ENCODE results near the gene PDCD2L. TPM values are rescaled to one million over a fixed set of nuclear protein-coding genes. Genes with fewer than 3 reads are reported as not detected.

The PDCD2L gene
- total RNA-seq, 1 experiment from 2014 or later = 33.2 TPM

DNA sequence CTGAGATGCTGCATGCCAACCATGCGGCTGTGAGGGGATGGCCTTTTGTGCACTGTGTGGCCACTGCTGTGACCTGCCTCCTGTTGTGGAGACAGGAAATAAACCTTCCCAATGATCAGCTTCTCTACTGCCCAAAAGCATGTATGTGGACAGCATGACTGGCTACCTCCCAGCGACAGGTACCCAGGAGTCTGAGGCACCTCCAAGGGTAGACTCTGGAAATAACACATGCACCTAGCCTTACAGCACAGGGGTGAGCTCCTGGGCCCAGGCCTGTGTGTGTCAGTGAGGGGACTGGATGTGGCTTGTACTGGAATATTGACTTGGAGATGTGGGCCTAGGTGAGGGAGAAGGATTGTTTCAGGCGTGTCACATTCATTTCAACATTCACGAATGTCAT is 46.8 kb upstream of the PDCD2L start:
- Histone ChIP-seq H3K9me3 (no peaks in the 10 kb centered on the region), H3K4me3 (ENCODE audit: low read depth, low read length) (no peak overlapping the region), H3K4me1 (peaks cover 15% of the 10 kb centered on the region), H3K27me3 (replicated peaks; ENCODE audit: control insufficient read depth, insufficient read depth, low read length) (no peaks in the 10 kb centered on the region), H3K36me3 (ENCODE audit: control insufficient read depth, insufficient read depth, low read length) (peaks cover 2% of the 10 kb centered on the region; the same call in 1 of the 2 replicates)
- no TSS peak for BruUV-seq (replicated peaks)
- peak overlapping the region; percentile 4 for H3K4me3 Mint-ChIP-seq (ENCODE audit: unreplicated experiment)
- TF ChIP-seq, protein P1, sequence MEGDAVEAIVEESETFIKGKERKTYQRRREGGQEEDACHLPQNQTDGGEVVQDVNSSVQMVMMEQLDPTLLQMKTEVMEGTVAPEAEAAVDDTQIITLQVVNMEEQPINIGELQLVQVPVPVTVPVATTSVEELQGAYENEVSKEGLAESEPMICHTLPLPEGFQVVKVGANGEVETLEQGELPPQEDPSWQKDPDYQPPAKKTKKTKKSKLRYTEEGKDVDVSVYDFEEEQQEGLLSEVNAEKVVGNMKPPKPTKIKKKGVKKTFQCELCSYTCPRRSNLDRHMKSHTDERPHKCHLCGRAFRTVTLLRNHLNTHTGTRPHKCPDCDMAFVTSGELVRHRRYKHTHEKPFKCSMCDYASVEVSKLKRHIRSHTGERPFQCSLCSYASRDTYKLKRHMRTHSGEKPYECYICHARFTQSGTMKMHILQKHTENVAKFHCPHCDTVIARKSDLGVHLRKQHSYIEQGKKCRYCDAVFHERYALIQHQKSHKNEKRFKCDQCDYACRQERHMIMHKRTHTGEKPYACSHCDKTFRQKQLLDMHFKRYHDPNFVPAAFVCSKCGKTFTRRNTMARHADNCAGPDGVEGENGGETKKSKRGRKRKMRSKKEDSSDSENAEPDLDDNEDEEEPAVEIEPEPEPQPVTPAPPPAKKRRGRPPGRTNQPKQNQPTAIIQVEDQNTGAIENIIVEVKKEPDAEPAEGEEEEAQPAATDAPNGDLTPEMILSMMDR (IDR thresholded peaks at IDR 0.05; ENCODE audit: insufficient read depth in 1 of 2, low read depth in 1 of 2, low read length in 1 of 2, severe bottlenecking in 1 of 2, unreplicated experiment in 1 of 2) = no peak
- no peak for DNase-seq
- H3K9me3 Mint-ChIP-seq (ENCODE audit: unreplicated experiment) = no peaks in the 10 kb centered on the region
- peaks cover 19% of the 10 kb centered on the region for H3K4me1 Mint-ChIP-seq (ENCODE audit: low read depth, unreplicated experiment)
- intact Hi-C loops (cut with micrococcal nuclease; ENCODE audit: unreplicated experiment) = no loop called here
- peaks cover 32% of the 10 kb centered on the region for H3K36me3 Mint-ChIP-seq (ENCODE audit: insufficient read depth, unreplicated experiment)
- H3K27ac Mint-ChIP-seq (ENCODE audit: unreplicated experiment) = no peak overlapping the region
- CTCF ChIA-PET = no interaction called here
- POLR2A ChIA-PET = no interaction called here
- H3K27me3 Mint-ChIP-seq (ENCODE audit: insufficient read depth, unreplicated experiment) = no peaks in the 10 kb centered on the region

DNA sequence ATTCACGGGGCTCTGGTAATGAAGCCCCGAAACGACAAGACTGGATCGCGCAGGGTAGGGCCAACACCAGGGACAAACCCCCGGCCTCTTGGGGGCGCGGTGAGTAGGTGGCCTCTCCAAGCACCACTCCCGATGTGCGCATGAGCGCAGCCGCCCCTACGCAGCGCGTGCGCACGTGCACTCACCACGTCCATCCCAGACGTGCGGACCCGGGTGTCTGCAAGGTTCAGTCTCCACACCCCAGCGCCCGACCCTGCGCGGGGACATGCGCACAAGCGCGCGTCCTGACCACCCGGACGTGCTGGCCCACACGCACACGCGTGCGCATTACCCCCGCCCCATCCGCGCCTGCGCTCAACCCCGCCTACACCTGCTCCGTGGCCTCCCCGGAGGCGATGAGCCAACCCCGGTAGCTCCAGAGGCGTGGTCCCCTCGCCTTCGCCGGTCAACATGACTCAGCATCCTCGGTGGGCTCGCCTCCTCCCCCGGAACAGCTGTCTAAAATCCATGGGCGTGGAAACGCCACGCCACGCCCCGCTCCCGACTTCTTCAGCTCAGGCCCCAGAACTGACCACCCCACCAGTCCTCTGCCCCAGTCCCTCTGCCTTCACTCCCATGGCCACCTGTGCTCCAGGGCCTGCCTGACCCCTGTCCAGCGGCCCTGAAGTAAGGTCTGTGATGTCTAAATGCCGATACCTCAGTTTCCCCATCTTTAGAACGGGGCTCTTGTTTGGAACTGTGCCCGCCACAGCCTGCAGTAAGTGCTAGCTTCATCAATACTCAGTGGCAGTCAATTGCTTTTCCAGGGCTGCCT is 44.9 kb upstream of the PDCD2L start:
- peak overlapping the region; percentile 91 for H3K27ac Mint-ChIP-seq (ENCODE audit: unreplicated experiment)
- peaks cover 26% of the 10 kb centered on the region for H3K4me1 Mint-ChIP-seq (ENCODE audit: low read depth, unreplicated experiment)
- H3K27me3 ChIP-seq (replicated peaks; ENCODE audit: control insufficient read depth, insufficient read depth, low read length) = no peaks in the 10 kb centered on the region
- BruUV-seq (replicated peaks) = no TSS peak
- intact Hi-C loops (cut with micrococcal nuclease; ENCODE audit: unreplicated experiment) = no loop called here
- peaks cover 15% of the 10 kb centered on the region for H3K4me1 ChIP-seq
- ChIA-PET POLR2A (interaction anchor here (0.6 kb wide), 2 partner anchors 9 to 26 kb away, joined by 3 to 4 read pairs; no protein-coding TSS in a partner anchor), CTCF (interaction anchor here (0.5 to 1.6 kb wide), 8 partner anchors 13 to 226 kb away, joined by 3 to 5 read pairs (median 4); partner anchors contain the start of gene LSM14A)
- peak; percentile 100 for DNase-seq
- H3K36me3 Mint-ChIP-seq (ENCODE audit: insufficient read depth, unreplicated experiment) = peaks cover 32% of the 10 kb centered on the region
- H3K9me3 ChIP-seq = no peaks in the 10 kb centered on the region
- H3K9me3 Mint-ChIP-seq (ENCODE audit: unreplicated experiment) = no peaks in the 10 kb centered on the region
- peak overlapping the region; percentile 92 for H3K4me3 Mint-ChIP-seq (ENCODE audit: unreplicated experiment)
- peak overlapping the region; percentile 33 for H3K4me3 ChIP-seq (ENCODE audit: low read depth, low read length)
- TF ChIP-seq, protein P1 (IDR thresholded peaks at IDR 0.05; ENCODE audit: insufficient read depth in 1 of 2, low read depth in 1 of 2, low read length in 1 of 2, severe bottlenecking in 1 of 2, unreplicated experiment in 1 of 2) = peak; percentile 53 to 83
- H3K36me3 ChIP-seq (ENCODE audit: control insufficient read depth, insufficient read depth, low read length) = peaks cover 2% of the 10 kb centered on the region; the same call in 1 of the 2 replicates
- H3K27me3 Mint-ChIP-seq (ENCODE audit: insufficient read depth, unreplicated experiment) = no peaks in the 10 kb centered on the region

DNA sequence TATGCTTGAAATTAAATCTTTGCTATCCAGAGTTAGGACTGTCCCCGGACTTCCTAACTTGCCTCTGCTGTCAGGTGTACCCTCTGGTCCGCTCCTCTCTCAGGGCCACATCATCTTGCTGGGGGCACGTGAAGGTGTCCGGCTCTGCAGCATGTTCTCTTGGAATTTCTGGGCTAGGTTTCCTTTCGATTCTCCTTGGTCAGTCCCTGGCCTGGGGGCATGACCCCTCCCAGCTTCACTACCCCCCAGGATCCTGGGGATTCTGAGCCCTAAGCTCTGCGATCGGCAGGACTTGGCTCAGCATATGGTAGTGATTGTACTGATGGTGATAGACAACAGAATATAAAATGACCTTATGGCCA is 44.3 kb upstream of the PDCD2L start:
- Histone ChIP-seq H3K4me3 (ENCODE audit: low read depth, low read length) (peak overlapping the region; percentile 33), H3K9me3 (no peaks in the 10 kb centered on the region), H3K27me3 (replicated peaks; ENCODE audit: control insufficient read depth, insufficient read depth, low read length) (no peaks in the 10 kb centered on the region), H3K36me3 (ENCODE audit: control insufficient read depth, insufficient read depth, low read length) (no peaks in the 10 kb centered on the region), H3K4me1 (peaks cover 15% of the 10 kb centered on the region)
- peak overlapping the region; percentile 91 for H3K27ac Mint-ChIP-seq (ENCODE audit: unreplicated experiment)
- TSS peak; percentile 87 for BruUV-seq (replicated peaks)
- H3K9me3 Mint-ChIP-seq (ENCODE audit: unreplicated experiment) = no peaks in the 10 kb centered on the region
- TF ChIP-seq, protein P1 (IDR thresholded peaks at IDR 0.05; ENCODE audit: insufficient read depth in 1 of 2, low read depth in 1 of 2, low read length in 1 of 2, severe bottlenecking in 1 of 2, unreplicated experiment in 1 of 2) = no peak
- peak overlapping the region; percentile 92 for H3K4me3 Mint-ChIP-seq (ENCODE audit: unreplicated experiment)
- peak in 1 of 2 experiments; percentile 13 for DNase-seq
- peaks cover 31% of the 10 kb centered on the region for H3K4me1 Mint-ChIP-seq (ENCODE audit: low read depth, unreplicated experiment)
- ChIA-PET CTCF (interaction anchor here (0.5 to 1.6 kb wide), 6 partner anchors 27 to 188 kb away, joined by 3 to 5 read pairs (median 4); partner anchors contain the start of gene LSM14A), POLR2A (interaction anchor here (0.6 kb wide), 2 partner anchors 9 to 27 kb away, joined by 3 to 4 read pairs; no protein-coding TSS in a partner anchor)
- no peaks in the 10 kb centered on the region for H3K27me3 Mint-ChIP-seq (ENCODE audit: insufficient read depth, unreplicated experiment)
- intact Hi-C loops (cut with micrococcal nuclease; ENCODE audit: unreplicated experiment) = no loop called here
- peaks cover 29% of the 10 kb centered on the region for H3K36me3 Mint-ChIP-seq (ENCODE audit: insufficient read depth, unreplicated experiment)
